Activated naive CD8-positive, alpha-beta T cell treated with anti-CD3 and anti-CD28 coated beads, Interleukin-2, amount 50 U/mL, for 24 hours (primary cell): ENCODE data around the gene LIPA.
A peak's percentile ranks its signal among the peaks of the same experiment; 100 is the strongest.
"Not testable (repeated sequence)": the region's sequence is repeated elsewhere in the genome, so short reads cannot be mapped to it uniquely, and the experiment has no call there.

Experiments
- ATAC-seq: fragments of 150-1000 bp; cut with Tn5 transposase; one replicate; pipeline ENCODE4 v1.10.0; 2021
- DNase-seq: peaks from one replicate; pipeline ENCODE4 v3.0.0; 2021
- H3K27ac Mint-ChIP-seq: one replicate; pipeline ENCODE4 v1.8.0; 2021; ENCODE audit warnings: mild to moderate bottlenecking, mixed read lengths
- H3K27me3 Mint-ChIP-seq: one replicate; pipeline ENCODE4 v1.8.0; 2021; ENCODE audit warnings: mixed read lengths
- H3K36me3 Mint-ChIP-seq: one replicate; pipeline ENCODE4 v1.8.0; 2021; ENCODE audit warnings: low read depth, mixed read lengths
- H3K4me1 Mint-ChIP-seq: one replicate; pipeline ENCODE4 v1.8.0; 2021; ENCODE audit warnings: mixed read lengths
- H3K4me3 Mint-ChIP-seq: one replicate; pipeline ENCODE4 v1.8.0; 2021; ENCODE audit warnings: mild to moderate bottlenecking, moderate library complexity, mixed read lengths
- H3K9me3 Mint-ChIP-seq: one replicate; pipeline ENCODE4 v1.8.0; 2021; ENCODE audit warnings: mixed read lengths

LIPA gene

DNA sequence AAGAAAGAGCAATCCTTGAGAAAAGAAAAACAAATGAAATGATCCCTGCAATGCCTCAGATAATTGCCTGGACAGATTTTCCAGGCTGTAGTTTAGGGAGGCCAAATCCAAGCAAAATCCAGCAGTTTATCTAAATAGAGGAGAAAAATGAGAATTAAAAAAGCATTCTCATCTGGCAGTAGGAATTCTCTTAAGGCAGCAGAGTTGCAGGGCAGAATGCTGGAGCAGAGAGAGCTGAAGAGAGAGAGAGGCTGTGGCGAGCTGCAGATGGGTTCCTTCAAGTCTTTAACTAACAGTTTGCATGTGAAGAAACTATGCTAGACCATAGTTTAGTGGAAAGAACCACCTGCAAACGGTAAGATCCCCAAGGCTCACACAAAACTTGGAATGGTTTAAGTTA, 6.0 kb upstream of the LIPA start:
- ATAC-seq: no peak
- Mint-ChIP-seq H3K4me3 (no peak overlapping the region), H3K9me3 (peaks cover 29% of the 10 kb centered on the region), H3K27ac (no peak overlapping the region), H3K27me3 (peaks cover 3% of the 10 kb centered on the region), H3K36me3 (peaks cover 11% of the 10 kb centered on the region), H3K4me1 (peaks cover 19% of the 10 kb centered on the region)
- no peak for DNase-seq

- peaks cover 19% of the 10 kb centered on the region for H3K4me1 Mint-ChIP-seq
- H3K4me3 Mint-ChIP-seq: no peak overlapping the region
- ATAC-seq (no peak), DNase-seq (no peak)
- H3K27me3 Mint-ChIP-seq: peaks cover 3% of the 10 kb centered on the region
- peaks cover 29% of the 10 kb centered on the region for H3K9me3 Mint-ChIP-seq
- no peak overlapping the region for H3K27ac Mint-ChIP-seq
- peaks cover 13% of the 10 kb centered on the region for H3K36me3 Mint-ChIP-seq
Measured at GRCh38 chr10:89256962-89257361, 5.4 kb upstream of the LIPA start.

GRCh38 chr10:89256340-89256739, 4.8 kb upstream of the LIPA start:
- DNase-seq (no peak), ATAC-seq (no peak)
- Mint-ChIP-seq H3K36me3 (peaks cover 13% of the 10 kb centered on the region), H3K4me3 (no peak overlapping the region), H3K4me1 (peaks cover 18% of the 10 kb centered on the region), H3K27me3 (peaks cover 3% of the 10 kb centered on the region), H3K27ac (no peak overlapping the region), H3K9me3 (peaks cover 29% of the 10 kb centered on the region)

DNA sequence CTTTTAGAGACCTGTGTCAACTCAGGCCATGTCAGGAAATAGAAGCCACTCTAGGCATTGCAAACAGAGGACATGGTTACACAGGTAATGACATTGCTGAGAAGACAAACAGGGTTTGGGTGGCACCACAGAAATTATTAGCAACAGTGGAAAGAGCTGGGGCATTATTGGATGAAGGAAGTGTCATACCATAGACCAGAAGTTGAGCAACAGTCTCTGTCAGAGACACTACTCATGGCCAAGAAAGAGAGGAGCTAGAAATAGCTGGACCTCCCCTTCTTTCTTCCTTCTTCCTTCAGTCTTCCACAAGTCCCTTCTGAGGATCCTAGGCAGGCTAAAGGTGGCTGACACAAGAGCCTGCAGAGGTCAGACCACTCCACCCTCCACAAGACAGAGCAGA, 4.2 kb upstream of the LIPA start:
- Mint-ChIP-seq H3K36me3 (peaks cover 13% of the 10 kb centered on the region), H3K4me1 (peaks cover 21% of the 10 kb centered on the region), H3K27me3 (peaks cover 3% of the 10 kb centered on the region), H3K9me3 (peaks cover 29% of the 10 kb centered on the region), H3K4me3 (no peak overlapping the region), H3K27ac (no peak overlapping the region)
- DNase-seq (no peak), ATAC-seq (no peak)

DNA sequence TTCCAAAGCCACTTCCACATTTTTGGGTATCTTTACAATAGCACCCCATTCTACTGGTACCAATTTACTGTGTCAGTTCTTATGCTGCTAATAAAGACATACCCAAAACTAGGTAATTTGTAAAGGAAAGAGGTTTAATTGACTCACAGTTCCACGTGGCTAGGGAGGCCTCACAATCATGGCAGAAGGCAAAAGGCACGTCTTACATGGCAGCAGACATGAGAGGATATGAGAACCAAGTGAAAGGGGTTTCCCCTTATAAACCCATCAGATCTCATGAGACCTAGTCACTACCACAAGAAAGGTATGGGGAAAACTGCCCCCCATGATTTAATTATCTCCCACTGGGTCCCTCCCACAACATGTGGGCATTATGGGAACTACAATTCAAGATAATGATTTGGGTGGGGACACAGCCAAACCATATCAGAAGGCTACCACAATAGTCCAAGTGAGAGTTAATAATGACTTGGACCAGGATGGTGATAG, 3.6 kb upstream of the LIPA start:
- H3K36me3 Mint-ChIP-seq: peaks cover 13% of the 10 kb centered on the region
- peaks cover 29% of the 10 kb centered on the region for H3K9me3 Mint-ChIP-seq
- peak overlapping the region; percentile 8 for H3K27ac Mint-ChIP-seq
- ATAC-seq, DNase-seq, H3K4me3 Mint-ChIP-seq, H3K27me3 Mint-ChIP-seq: not testable (repeated sequence)
- peaks cover 23% of the 10 kb centered on the region for H3K4me1 Mint-ChIP-seq

GRCh38 chr10:89252225-89252585, 630 bp upstream of the LIPA start:
- DNase-seq (no peak), ATAC-seq (no peak)
- H3K4me3 Mint-ChIP-seq: no peak overlapping the region
- no peak overlapping the region for H3K27ac Mint-ChIP-seq
- H3K9me3 Mint-ChIP-seq: peaks cover 29% of the 10 kb centered on the region
- H3K36me3 Mint-ChIP-seq: peaks cover 13% of the 10 kb centered on the region
- peaks cover 3% of the 10 kb centered on the region for H3K27me3 Mint-ChIP-seq
- peaks cover 36% of the 10 kb centered on the region for H3K4me1 Mint-ChIP-seq

GRCh38 chr10:89250865-89251408, 638 bp downstream of the LIPA start:
- Mint-ChIP-seq H3K9me3 (peaks cover 25% of the 10 kb centered on the region), H3K27me3 (no peaks in the 10 kb centered on the region), H3K36me3 (peaks cover 13% of the 10 kb centered on the region), H3K4me3 (peak overlapping the region; percentile 83), H3K27ac (peak overlapping the region; percentile 51), H3K4me1 (peaks cover 36% of the 10 kb centered on the region)
- ATAC-seq (no peak), DNase-seq (no peak)

GRCh38 chr10:89248990-89249389, 2.6 kb downstream of the LIPA start:
- DNase-seq (no peak), ATAC-seq (no peak)
- Mint-ChIP-seq H3K27me3 (no peaks in the 10 kb centered on the region), H3K9me3 (peaks cover 11% of the 10 kb centered on the region), H3K27ac (no peak overlapping the region), H3K4me3 (peak overlapping the region; percentile 41), H3K4me1 (peaks cover 28% of the 10 kb centered on the region), H3K36me3 (peaks cover 6% of the 10 kb centered on the region)

DNA sequence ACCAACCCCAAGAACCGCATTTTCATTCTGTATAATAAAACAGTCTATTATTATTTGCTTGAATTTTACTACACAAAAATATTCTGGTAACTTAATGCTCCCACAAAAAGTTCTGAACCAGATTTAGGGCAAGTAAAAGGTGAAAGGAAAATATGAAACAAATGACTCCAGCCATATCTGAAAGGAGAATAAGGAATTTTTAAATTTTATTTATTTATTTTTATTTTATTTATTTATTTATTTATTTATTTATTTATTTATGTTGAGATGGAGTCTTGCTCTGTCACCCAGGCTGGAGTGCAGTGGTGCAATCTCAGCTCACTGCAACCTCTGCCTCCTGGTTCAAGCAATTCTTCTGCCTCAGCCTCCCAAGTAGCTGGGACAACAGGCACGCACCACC, 4.0 kb downstream of the LIPA start:
- not testable (repeated sequence) for H3K27me3 Mint-ChIP-seq, ATAC-seq, H3K4me3 Mint-ChIP-seq, DNase-seq, H3K27ac Mint-ChIP-seq, H3K9me3 Mint-ChIP-seq, H3K36me3 Mint-ChIP-seq
- H3K4me1 Mint-ChIP-seq: peaks cover 32% of the 10 kb centered on the region

DNA sequence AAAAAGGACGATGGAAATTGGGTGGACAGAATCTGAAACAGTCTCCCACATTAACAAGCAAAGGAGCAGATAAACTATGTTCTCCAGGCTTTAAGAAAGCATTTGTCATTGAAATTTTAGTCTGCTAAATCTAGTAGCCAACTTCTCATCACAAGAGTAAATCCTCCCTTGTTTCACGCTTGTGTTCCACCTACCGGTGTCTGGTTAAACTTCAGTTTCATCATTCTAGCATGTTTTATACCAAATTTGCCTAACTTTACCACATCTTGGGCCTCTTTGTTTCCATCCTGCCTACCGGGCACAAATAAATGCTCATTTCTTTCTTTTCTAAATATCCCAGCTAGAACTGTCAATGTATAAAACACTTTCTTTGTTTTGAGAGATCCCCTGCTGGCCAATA, 5.8 kb downstream of the LIPA start:
- Mint-ChIP-seq H3K4me1 (peaks cover 27% of the 10 kb centered on the region), H3K27me3 (no peaks in the 10 kb centered on the region), H3K27ac (no peak overlapping the region), H3K9me3 (no peaks in the 10 kb centered on the region), H3K4me3 (no peak overlapping the region), H3K36me3 (no peaks in the 10 kb centered on the region)
- no peak for DNase-seq
- no peak for ATAC-seq

- H3K4me3 Mint-ChIP-seq: no peak overlapping the region
- no peaks in the 10 kb centered on the region for H3K9me3 Mint-ChIP-seq
- no peak for ATAC-seq
- H3K4me1 Mint-ChIP-seq: peaks cover 8% of the 10 kb centered on the region
- H3K27me3 Mint-ChIP-seq: no peaks in the 10 kb centered on the region
- no peak for DNase-seq
- no peak overlapping the region for H3K27ac Mint-ChIP-seq
- H3K36me3 Mint-ChIP-seq: peaks cover 5% of the 10 kb centered on the region
Measured at GRCh38 chr10:89242840-89243568, 8.6 kb downstream of the LIPA start.

GRCh38 chr10:89242345-89242684, 9.3 kb downstream of the LIPA start:
- Mint-ChIP-seq H3K4me3 (no peak overlapping the region), H3K9me3 (no peaks in the 10 kb centered on the region), H3K27ac (no peak overlapping the region), H3K36me3 (peaks cover 5% of the 10 kb centered on the region), H3K4me1 (peaks cover 8% of the 10 kb centered on the region), H3K27me3 (no peaks in the 10 kb centered on the region)
- ATAC-seq (no peak), DNase-seq (no peak)

- ATAC-seq: no peak
- DNase-seq: no peak
- H3K27ac Mint-ChIP-seq: no peak overlapping the region
- no peak overlapping the region for H3K4me3 Mint-ChIP-seq
- H3K36me3 Mint-ChIP-seq: peaks cover 5% of the 10 kb centered on the region
- peaks cover 8% of the 10 kb centered on the region for H3K4me1 Mint-ChIP-seq
- no peaks in the 10 kb centered on the region for H3K9me3 Mint-ChIP-seq
- no peaks in the 10 kb centered on the region for H3K27me3 Mint-ChIP-seq
Measured at GRCh38 chr10:89241486-89242344, 9.9 kb downstream of the LIPA start.

DNA sequence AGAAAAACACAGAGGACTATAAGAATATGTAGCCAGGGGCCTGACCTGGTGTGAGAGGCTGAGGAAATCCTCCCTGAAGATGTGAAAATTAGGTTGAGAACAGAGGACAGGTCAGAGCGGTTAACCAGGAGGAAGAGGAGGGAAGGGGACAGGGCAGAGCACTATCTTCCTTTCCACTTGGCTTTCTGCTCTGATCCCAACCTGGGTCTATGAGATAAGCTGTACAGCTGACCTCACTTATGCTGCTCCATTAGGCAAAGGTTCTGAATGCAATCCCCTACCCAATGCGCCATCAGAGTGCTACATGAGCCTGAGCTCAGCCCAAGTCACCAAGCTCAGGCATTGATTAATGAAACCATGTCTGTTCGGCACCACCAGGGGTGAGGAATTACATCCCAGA, 10.5 kb downstream of the LIPA start:
- ATAC-seq: no peak
- no peak overlapping the region for H3K4me3 Mint-ChIP-seq
- no peak overlapping the region for H3K27ac Mint-ChIP-seq
- peaks cover 5% of the 10 kb centered on the region for H3K36me3 Mint-ChIP-seq
- H3K9me3 Mint-ChIP-seq: no peaks in the 10 kb centered on the region
- no peaks in the 10 kb centered on the region for H3K27me3 Mint-ChIP-seq
- DNase-seq: no peak
- peaks cover 8% of the 10 kb centered on the region for H3K4me1 Mint-ChIP-seq

- Mint-ChIP-seq H3K9me3 (no peaks in the 10 kb centered on the region), H3K36me3 (peaks cover 7% of the 10 kb centered on the region), H3K4me3 (no peak overlapping the region), H3K27ac (no peak overlapping the region), H3K4me1 (peaks cover 7% of the 10 kb centered on the region), H3K27me3 (no peaks in the 10 kb centered on the region)
- ATAC-seq (no peak), DNase-seq (no peak)
Measured at GRCh38 chr10:89240519-89240918, 11.1 kb downstream of the LIPA start.
